MM.1S (cell line): ENCODE data around the gene RUNX2.

Experiments
- DNase-seq: peaks from one replicate; pipeline ENCODE4 v3.0.0-alpha.2; 2015
- H2AFZ ChIP-seq: fragments of 300-600 bp; sonication (generic); 2 replicates; pipeline ENCODE4 v1.6.0; 2016; ENCODE audit warnings: antibody characterized with exemption, low read length
- H3F3A ChIP-seq: fragments of 300-600 bp; sonication (generic); 2 replicates; pipeline ENCODE4 v1.6.1; 2016; ENCODE audit warnings: mild to moderate bottlenecking, antibody characterized with exemption, low read length, moderate library complexity, mixed read lengths; ENCODE audit not compliant: insufficient read depth
- H3K27ac ChIP-seq: fragments of 300-600 bp; sonication (generic); 2 replicates; pipeline ENCODE4 v1.5.1; 2016; ENCODE audit warnings: mild to moderate bottlenecking, low read length
- H3K27me3 ChIP-seq: fragments of 300-600 bp; sonication (generic); replicated peaks from 2 replicates; pipeline ENCODE4 v1.6.0; 2016; ENCODE audit warnings: low read length; ENCODE audit not compliant: insufficient read depth
- H3K36me3 ChIP-seq: fragments of 300-600 bp; sonication (generic); replicated peaks from 2 replicates; pipeline ENCODE4 v1.6.1; 2016; ENCODE audit warnings: mild to moderate bottlenecking, low read length, mixed read lengths; ENCODE audit not compliant: insufficient read depth
- H3K4me1 ChIP-seq: fragments of 300-600 bp; sonication (generic); 2 replicates; pipeline ENCODE4 v1.6.1; 2016; ENCODE audit warnings: low read length, mixed read lengths
- H3K4me2 ChIP-seq: fragments of 300-600 bp; sonication (generic); 2 replicates; pipeline ENCODE4 v1.6.0; 2016; ENCODE audit warnings: low read depth, low read length
- H3K4me3 ChIP-seq: fragments of 300-600 bp; sonication (generic); 2 replicates; pipeline ENCODE4 v1.5.1; 2016; ENCODE audit warnings: low read length, mixed read lengths
- H3K79me2 ChIP-seq: fragments of 300-600 bp; sonication (generic); 2 replicates; pipeline ENCODE4 v1.6.1; 2016; ENCODE audit warnings: mixed run types, low read length, mixed read lengths
- H3K9ac ChIP-seq: fragments of 300-600 bp; sonication (generic); 2 replicates; pipeline ENCODE4 v1.6.1; 2016; ENCODE audit warnings: low read length, mixed read lengths
- H3K9me2 ChIP-seq: fragments of 300-600 bp; sonication (generic); replicated peaks from 2 replicates; pipeline ENCODE4 v1.6.1; 2016; ENCODE audit warnings: mild to moderate bottlenecking, low read length, mixed read lengths; ENCODE audit not compliant: insufficient read depth
- H3K9me3 ChIP-seq: fragments of 300-600 bp; sonication (generic); replicated peaks from 2 replicates; pipeline ENCODE4 v1.6.1; 2016; ENCODE audit warnings: mild to moderate bottlenecking, low read length, mixed read lengths; ENCODE audit not compliant: insufficient read depth
- H4K20me1 ChIP-seq: fragments of 300-600 bp; sonication (generic); 2 replicates; pipeline ENCODE4 v1.6.1; 2016; ENCODE audit warnings: mild to moderate bottlenecking, low read length, moderate library complexity, mixed read lengths; ENCODE audit not compliant: insufficient read depth
- CTCF ChIP-seq: fragments of 300-600 bp; sonication (generic); IDR thresholded peaks from 2 replicates; pipeline ENCODE4 v1.5.1; 2016; ENCODE audit warnings: antibody characterized with exemption, low read length, mixed read lengths
- EZH2 ChIP-seq: fragments of 300-600 bp; sonication (generic); optimal IDR thresholded peaks from 2 replicates; pipeline ENCODE3; 2017; ENCODE audit warnings: low read depth, mild to moderate bottlenecking, antibody characterized with exemption, low read length, mixed read lengths
- EZH2phosphoT487 ChIP-seq: fragments of 300-600 bp; sonication (generic); IDR thresholded peaks from 2 replicates; pipeline ENCODE4 v1.6.1; 2018; ENCODE audit warnings: antibody characterized with exemption, low read length

The RUNX2 gene

GRCh38 chr6:45681860-45682511 is 353.9 kb downstream of the RUNX2 start:
- Histone ChIP-seq H3K4me3 (no peak overlapping the region), H3F3A (peaks cover 22% of the 10 kb centered on the region), H3K36me3 (no peaks in the 10 kb centered on the region), H3K27ac (peak overlapping the region; percentile 77), H3K27me3 (no peaks in the 10 kb centered on the region), H3K9me2 (no peaks in the 10 kb centered on the region), H3K9ac (peak overlapping the region; percentile 36; the same call in 1 of the 2 replicates), H3K9me3 (no peaks in the 10 kb centered on the region), H3K79me2 (no peaks in the 10 kb centered on the region), H3K4me2 (no peak overlapping the region), H4K20me1 (no peaks in the 10 kb centered on the region), H2AFZ (no peak overlapping the region), H3K4me1 (peaks cover 34% of the 10 kb centered on the region)
- TF ChIP-seq EZH2 (no peak), EZH2phosphoT487 (no peak), CTCF (no peak)
- peak; percentile 98 for DNase-seq

DNA sequence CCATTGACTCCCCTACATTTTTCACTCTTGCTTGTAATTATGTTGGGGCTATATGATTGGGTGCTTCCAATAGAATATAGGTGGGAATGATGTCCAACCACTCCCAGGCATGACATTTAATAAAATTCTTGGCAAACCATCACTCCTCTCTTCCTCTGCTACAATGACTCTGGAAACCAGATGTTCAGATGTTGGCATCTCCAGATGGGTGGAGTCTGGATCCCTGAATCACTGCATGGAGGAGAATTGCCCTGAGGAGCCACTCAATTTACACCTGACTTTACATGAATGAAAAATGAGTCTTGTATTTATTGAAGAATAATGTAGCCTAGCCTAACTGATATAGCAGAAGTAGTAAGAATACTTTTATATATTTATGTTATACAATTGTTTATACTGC is 356.3 kb downstream of the RUNX2 start:
- Histone ChIP-seq H3K4me1 (peaks cover 16% of the 10 kb centered on the region), H3K36me3 (no peaks in the 10 kb centered on the region), H3K9me2 (no peaks in the 10 kb centered on the region), H3K9ac (no peak overlapping the region), H2AFZ (no peak overlapping the region), H3K4me2 (no peak overlapping the region), H3K79me2 (no peaks in the 10 kb centered on the region), H4K20me1 (no peaks in the 10 kb centered on the region), H3K9me3 (no peaks in the 10 kb centered on the region), H3K27ac (no peak overlapping the region), H3K27me3 (no peaks in the 10 kb centered on the region), H3K4me3 (no peak overlapping the region), H3F3A (peaks cover 14% of the 10 kb centered on the region)
- DNase-seq, result no peak
- TF ChIP-seq EZH2, result no peak
- TF ChIP-seq EZH2phosphoT487, result no peak
- TF ChIP-seq CTCF, result no peak

GRCh38 chr6:45685076-45685475 is 356.9 kb downstream of the RUNX2 start:
- H4K20me1 ChIP-seq, result no peaks in the 10 kb centered on the region
- no peaks in the 10 kb centered on the region for H3K27me3 ChIP-seq
- DNase-seq, result no peak
- H3K4me1 ChIP-seq, result peaks cover 14% of the 10 kb centered on the region
- no peak overlapping the region for H3K4me2 ChIP-seq
- H3K9me3 ChIP-seq, result no peaks in the 10 kb centered on the region
- no peaks in the 10 kb centered on the region for H3K79me2 ChIP-seq
- peaks cover 14% of the 10 kb centered on the region for H3F3A ChIP-seq
- TF ChIP-seq EZH2phosphoT487, result no peak
- TF ChIP-seq CTCF, result no peak
- TF ChIP-seq EZH2, result no peak
- no peak overlapping the region for H2AFZ ChIP-seq
- H3K9ac ChIP-seq, result no peak overlapping the region
- no peaks in the 10 kb centered on the region for H3K9me2 ChIP-seq
- no peak overlapping the region for H3K27ac ChIP-seq
- H3K36me3 ChIP-seq, result no peaks in the 10 kb centered on the region
- H3K4me3 ChIP-seq, result no peak overlapping the region
